Neural cell (in vitro differentiated cells): ENCODE results near the gene RING1. TPM values are rescaled to one million over a fixed set of nuclear protein-coding genes. Genes with fewer than 3 reads are reported as not detected.
"Not testable (repeated sequence)": the region's sequence is repeated elsewhere in the genome, so short reads cannot be mapped to it uniquely, and the experiment has no call there.

Experiments
- H2AFZ ChIP-seq: fragments of 200-600, 300-800 bp; sonication (generic), shearing (Covaris generic); 2 replicates; pipeline ENCODE4 v1.6.0; 2014; ENCODE audit warnings: low read depth, mild to moderate bottlenecking, antibody characterized with exemption, low read length, moderate library complexity
- H3F3A ChIP-seq: fragments of 200-600 bp; shearing (Covaris generic); 2 replicates; pipeline ENCODE4 v1.6.1; 2016; ENCODE audit warnings: mild to moderate bottlenecking, moderate library complexity, mixed read lengths, antibody characterized with exemption, low read length; ENCODE audit not compliant: insufficient read depth, poor library complexity, severe bottlenecking
- H3K27ac ChIP-seq: fragments of 200-600, 300-800 bp; sonication (generic), shearing (Covaris generic); 2 replicates; pipeline ENCODE4 v1.5.1; 2014; ENCODE audit warnings: mild to moderate bottlenecking, low read length, moderate library complexity
- H3K27me3 ChIP-seq: fragments of 300-800, 200-600 bp; sonication (generic), shearing (Covaris generic); 2 replicates; pipeline ENCODE4 v1.6.0; 2014; ENCODE audit warnings: mild to moderate bottlenecking, low read depth, low read length, moderate library complexity; ENCODE audit not compliant: insufficient read depth
- H3K36me3 ChIP-seq: fragments of 300-800, 200-600 bp; sonication (generic), shearing (Covaris generic); 2 replicates; pipeline ENCODE4 v1.5.1; 2014; ENCODE audit warnings: mild to moderate bottlenecking, antibody characterized with exemption, low read length, moderate library complexity; ENCODE audit not compliant: insufficient read depth
- H3K4me2 ChIP-seq: fragments of 300-800, 200-600 bp; sonication (generic), shearing (Covaris generic); 2 replicates; pipeline ENCODE4 v1.6.0; 2014; ENCODE audit warnings: mild to moderate bottlenecking, low read length
- H3K4me3 ChIP-seq: fragments of 300-800, 200-600 bp; sonication (generic), shearing (Covaris generic); 2 replicates; pipeline ENCODE4 v1.5.1; 2014; ENCODE audit warnings: mild to moderate bottlenecking, low read length, moderate library complexity
- H3K79me2 ChIP-seq: fragments of 200-600 bp; shearing (Covaris generic); replicated peaks from 2 replicates; pipeline ENCODE4 v1.6.0; 2014; ENCODE audit warnings: mild to moderate bottlenecking, low read length, moderate library complexity; ENCODE audit not compliant: insufficient read depth
- H3K9ac ChIP-seq: fragments of 300-800, 200-600 bp; sonication (generic), shearing (Covaris generic); 2 replicates; pipeline ENCODE4 v1.6.1; 2016; ENCODE audit warnings: mild to moderate bottlenecking, low read length, mixed read lengths
- H3K9me2 ChIP-seq: fragments of 200-600 bp; shearing (Covaris generic); 2 replicates; pipeline ENCODE4 v1.6.1; 2016; ENCODE audit warnings: mild to moderate bottlenecking, low read length, mixed read lengths; ENCODE audit not compliant: insufficient read depth
- H3K9me3 ChIP-seq: fragments of 200-600, 300-800 bp; sonication (generic), shearing (Covaris generic); 2 replicates; pipeline ENCODE4 v1.6.1; 2016; ENCODE audit warnings: mild to moderate bottlenecking, mixed run types, low read length, moderate library complexity, mixed read lengths
- H4K20me1 ChIP-seq: fragments of 200-600 bp; shearing (Covaris generic); 2 replicates; pipeline ENCODE4 v1.6.1; 2016; ENCODE audit warnings: mild to moderate bottlenecking, mixed run types; ENCODE audit not compliant: insufficient read depth
- CTCF ChIP-seq: fragments of 450-650 bp; IDR thresholded peaks from 2 replicates; pipeline ENCODE4 v1.5.1; 2014; ENCODE audit warnings: antibody characterized with exemption, mild to moderate bottlenecking, moderate library complexity; ENCODE audit not compliant: poor library complexity, severe bottlenecking
- EP300 ChIP-seq: fragments of 450-650 bp; conservative IDR thresholded peaks from 2 replicates; pipeline ENCODE4 v1.6.1; 2014; ENCODE audit warnings: antibody characterized with exemption, mild to moderate bottlenecking, moderate library complexity; ENCODE audit not compliant: poor library complexity, severe bottlenecking
- EZH2 ChIP-seq: fragments of 200-600, 300-800 bp; shearing (Covaris generic), sonication (generic); IDR thresholded peaks from 2 replicates; pipeline ENCODE4 v1.6.1; 2014; ENCODE audit warnings: antibody characterized with exemption, low read length, borderline replicate concordance, mild to moderate bottlenecking; ENCODE audit not compliant: insufficient read depth, poor library complexity, severe bottlenecking
- MXI1 ChIP-seq: fragments of 450-650 bp; conservative IDR thresholded peaks from 2 replicates; pipeline ENCODE4 v1.6.1; 2014; ENCODE audit warnings: antibody characterized with exemption, mild to moderate bottlenecking; ENCODE audit not compliant: poor library complexity, severe bottlenecking
- POLR2AphosphoS5 ChIP-seq: IDR thresholded peaks from 2 replicates; pipeline ENCODE4 v1.6.1; 2012
- RAD21 ChIP-seq: fragments of 450-650 bp; conservative IDR thresholded peaks from 2 replicates; pipeline ENCODE4 v1.6.1; 2014; ENCODE audit warnings: antibody characterized with exemption, mild to moderate bottlenecking, moderate library complexity
- REST ChIP-seq: IDR thresholded peaks from 2 replicates; pipeline ENCODE4 v1.6.1; 2012; ENCODE audit warnings: borderline replicate concordance
- SMC3 ChIP-seq: fragments of 450-650 bp; conservative IDR thresholded peaks from 2 replicates; pipeline ENCODE4 v1.6.1; 2014; ENCODE audit warnings: antibody characterized with exemption, mild to moderate bottlenecking, moderate library complexity; ENCODE audit not compliant: poor library complexity
- TAF1 ChIP-seq: IDR thresholded peaks from 2 replicates; pipeline ENCODE4 v1.6.1; 2012; ENCODE audit warnings: low read depth
- polyA plus RNA-seq: library from polyadenylated mRNA; depleted of rRNA; stranded (reverse); fragments of >200 nt; gene quantifications from 2 replicates; pipeline ENCODE4 v1.2.3, GENCODE V29; 2014

RING1 gene
- polyA plus RNA-seq, 1 donor from 2014 or later: 107 TPM

GRCh38 chr6:33226503-33227120, 18.3 kb downstream of the RING1 start:
- H3K27ac ChIP-seq, H3K9ac ChIP-seq, H3K9me2 ChIP-seq, H4K20me1 ChIP-seq, H3K4me3 ChIP-seq, H3K27me3 ChIP-seq, H3K36me3 ChIP-seq, H2AFZ ChIP-seq, H3K9me3 ChIP-seq, H3F3A ChIP-seq, H3K79me2 ChIP-seq, H3K4me2 ChIP-seq: not testable (repeated sequence)

GRCh38 chr6:33235221-33235634, 26.9 kb downstream of the RING1 start:
- no peaks in the 10 kb centered on the region for H3K9me2 ChIP-seq
- no peak overlapping the region for H2AFZ ChIP-seq
- H3K4me3 ChIP-seq: no peak overlapping the region
- H3F3A ChIP-seq: no peaks in the 10 kb centered on the region
- no peak overlapping the region for H3K9ac ChIP-seq
- no peaks in the 10 kb centered on the region for H4K20me1 ChIP-seq
- no peak overlapping the region for H3K27ac ChIP-seq
- H3K36me3 ChIP-seq: no peaks in the 10 kb centered on the region
- no peaks in the 10 kb centered on the region for H3K27me3 ChIP-seq
- TF ChIP-seq EZH2: no peak
- TF ChIP-seq POLR2AphosphoS5: no peak
- TF ChIP-seq MXI1: no peak
- no peak for TF ChIP-seq REST
- no peak for TF ChIP-seq CTCF
- no peak for TF ChIP-seq EP300
- no peak for TF ChIP-seq SMC3
- TF ChIP-seq RAD21: no peak
- no peak for TF ChIP-seq TAF1
- no peaks in the 10 kb centered on the region for H3K79me2 ChIP-seq
- no peaks in the 10 kb centered on the region for H3K9me3 ChIP-seq
- no peak overlapping the region for H3K4me2 ChIP-seq

GRCh38 chr6:33236328-33236727, 28.0 kb downstream of the RING1 start:
- Histone ChIP-seq H3K36me3 (no peaks in the 10 kb centered on the region), H3K27me3 (no peaks in the 10 kb centered on the region), H4K20me1 (no peaks in the 10 kb centered on the region), H3K9me2 (no peaks in the 10 kb centered on the region), H3K79me2 (no peaks in the 10 kb centered on the region), H3K9me3 (no peaks in the 10 kb centered on the region), H3K4me2 (no peak overlapping the region), H3F3A (no peaks in the 10 kb centered on the region), H3K27ac (no peak overlapping the region), H2AFZ (no peak overlapping the region), H3K4me3 (no peak overlapping the region), H3K9ac (no peak overlapping the region)
- TF ChIP-seq POLR2AphosphoS5 (no peak), RAD21 (no peak), CTCF (no peak), EP300 (no peak), MXI1 (no peak), REST (no peak)
